Thyroid gland (tissue), 4 donors: ENCODE measurements around the gene DNAJB9.

Experiments
- CTCF ChIP-seq, 6 experiments: fragments of 200-600 bp in 3 of 6; fragments of 450-650 bp in 3 of 6; sonication (generic) in 3 of 6; IDR thresholded peaks; one replicate each; pipeline ENCODE4 v1.5.1; 2016 to 2019; ENCODE audit warnings: antibody characterized with exemption in 6 of 6, mild to moderate bottlenecking in 2 of 6, inconsistent platforms in 1 of 6, moderate library complexity in 1 of 6
- POLR2A ChIP-seq, 2 donors: fragments of 450-650 bp; IDR thresholded peaks; one replicate each; pipeline ENCODE4 v1.6.1; 2017; ENCODE audit warnings: antibody characterized with exemption in 2 of 2, mild to moderate bottlenecking in 2 of 2, moderate library complexity in 1 of 2

GRCh38 chr7:108526768-108527017, 43.0 kb upstream of the DNAJB9 start:
- TF ChIP-seq POLR2A (IDR thresholded peaks at IDR 0.05) (no peak), CTCF (IDR thresholded peaks at IDR 0.05) (no peak)
